ENCODE results near the gene LSS. TPM values are rescaled to one million over a fixed set of nuclear protein-coding genes. Genes with fewer than 3 reads are reported as not detected.

Gene LSS
- total and polyA plus RNA-seq, 2 donors (not counting 3 experiments of a cell fraction or from before 2014, with no cell fraction given): 120 to 141 TPM

GRCh38 chr21:46180778-46181391 is 47.7 kb downstream of the LSS start:
- H3K9ac ChIP-seq (replicated peaks; ENCODE audit: extremely low read depth, insufficient read depth, low read length): no peak overlapping the region
- H3K79me2 ChIP-seq (ENCODE audit: control insufficient read depth, insufficient read depth, low read length): no peaks in the 10 kb centered on the region
- DNase-seq (ENCODE audit: low read depth, low spot score): no peak
- BruUV-seq (replicated peaks): no TSS peak
- TF ChIP-seq MYC (IDR thresholded peaks at IDR 0.05; ENCODE audit: low read depth, low read length): no peak
- TF ChIP-seq GATA2 (IDR thresholded peaks at IDR 0.05; ENCODE audit: insufficient read depth, insufficient read length, low read depth, low read length): no peak
- no peak for TF ChIP-seq FOS (IDR thresholded peaks at IDR 0.05; ENCODE audit: borderline replicate concordance, insufficient read depth, low read length)
- no peak for TF ChIP-seq JUN (IDR thresholded peaks at IDR 0.05; ENCODE audit: borderline replicate concordance, insufficient read depth, insufficient read length, low read depth)
- no peak for TF ChIP-seq EZH2 (IDR thresholded peaks at IDR 0.05; ENCODE audit: borderline replicate concordance, low read depth, low read length, severe bottlenecking)
- no peak for TF ChIP-seq POLR2AphosphoS5 (IDR thresholded peaks at IDR 0.05; ENCODE audit: insufficient read depth, low read depth, low read length)
- no peak for TF ChIP-seq CTCF (IDR thresholded peaks at IDR 0.05; ENCODE audit: extremely low read depth in 1 of 2, insufficient read depth in 1 of 2, low read depth in 1 of 2, low read length in 2 of 2)
- no peak for TF ChIP-seq MAX (IDR thresholded peaks at IDR 0.05; ENCODE audit: insufficient read depth, insufficient read length)
- no peak for TF ChIP-seq POLR2A (IDR thresholded peaks at IDR 0.05; ENCODE audit: low read depth, low read length)
- dilution Hi-C loops (cut with MboI; ENCODE audit: extremely low pct_ligation_motif_present, low sequenced_read_pairs) (no loop called here), intact Hi-C loops (cut with micrococcal nuclease) (no loop called here)
- peaks cover 9% of the 10 kb centered on the region for H3K4me1 ChIP-seq (ENCODE audit: control insufficient read depth, extremely low read depth, insufficient read depth, low read length)
- H3K27me3 ChIP-seq (ENCODE audit: control insufficient read depth in 2 of 2, insufficient read depth in 2 of 2, low read length in 2 of 2): peaks cover 0 to 3% of the 10 kb centered on the region in 2 experiments
- no peak overlapping the region for H3K4me3 ChIP-seq (replicated peaks in 1 of 3; ENCODE audit: insufficient read depth in 1 of 3, low read depth in 1 of 3, low read length in 3 of 3)
- CTCF ChIA-PET: no interaction called here
- no peaks in the 10 kb centered on the region for H3K9me1 ChIP-seq (replicated peaks; ENCODE audit: control insufficient read depth, extremely low read depth, insufficient read depth, low read length)
- no peak overlapping the region for H3K27ac ChIP-seq (ENCODE audit: insufficient read depth, low read depth, low read length)
- FAIRE-seq: no peak
- H3K4me2 ChIP-seq (ENCODE audit: insufficient read depth, low read length): no peak overlapping the region
- no peaks in the 10 kb centered on the region for H3K9me3 ChIP-seq (replicated peaks; ENCODE audit: control insufficient read depth, insufficient read depth, low read length)
- POLR2A ChIA-PET: no interaction called here
- no peaks in the 10 kb centered on the region for H3K36me3 ChIP-seq (ENCODE audit: control insufficient read depth in 2 of 2, extremely low read depth in 1 of 2, insufficient read depth in 2 of 2, low read length in 2 of 2)
- no peak overlapping the region for H2AFZ ChIP-seq (ENCODE audit: low read depth, low read length)
- H4K20me1 ChIP-seq (replicated peaks; ENCODE audit: control insufficient read depth, extremely low read depth, insufficient read depth, low read length): no peaks in the 10 kb centered on the region

Data from endothelial cell of umbilical vein (primary cell).